H54 (cell line): ENCODE measurements around the gene MYL9.

Experiments
- DNase-seq: peaks from one replicate; pipeline ENCODE4 v3.0.0; 2011; ENCODE audit warnings: low spot score, mixed read lengths; ENCODE audit not compliant: insufficient read length
- FAIRE-seq: peaks from 3 replicates; lab custom pipeline; 2011; peaks lifted over from hg19 to GRCh38; lab: Jason Lieb, UNC
- POLR2A ChIP-seq: IDR thresholded peaks from 2 replicates; pipeline ENCODE4 v1.6.1; 2011; ENCODE audit warnings: low read depth, mild to moderate bottlenecking, low read length

The MYL9 gene

GRCh38 chr20:36572701-36573102, 31.4 kb downstream of the MYL9 start:
- FAIRE-seq (no peak), DNase-seq (no peak)
- no peak for TF ChIP-seq POLR2A

- FAIRE-seq (no peak), DNase-seq (peak; percentile 78)
- peak; percentile 34 for TF ChIP-seq POLR2A
Observed at GRCh38 chr20:36573103-36573797, 31.9 kb downstream of the MYL9 start, which contains the start of gene TGIF2. Gene TGIF2 (plus strand): TSS chr20:36573597. CDS start chr20:36578775, 5,178 bp downstream.

GRCh38 chr20:36573798-36574365, 32.6 kb downstream of the MYL9 start:
- TF ChIP-seq POLR2A: no peak
- FAIRE-seq (no peak), DNase-seq (no peak)

- DNase-seq: no peak
- TF ChIP-seq POLR2A: no peak
- no peak for FAIRE-seq
Observed at GRCh38 chr20:36574366-36575135, 33.2 kb downstream of the MYL9 start.

- FAIRE-seq (no peak), DNase-seq (no peak)
- no peak for TF ChIP-seq POLR2A
Observed at GRCh38 chr20:36576081-36576445, 34.7 kb downstream of the MYL9 start.

GRCh38 chr20:36578356-36579041, 37.2 kb downstream of the MYL9 start:
- no peak for TF ChIP-seq POLR2A
- no peak for DNase-seq
- no peak for FAIRE-seq

- TF ChIP-seq POLR2A: no peak
- DNase-seq: no peak
- FAIRE-seq: no peak
Observed at GRCh38 chr20:36579996-36580545, 38.8 kb downstream of the MYL9 start.

- FAIRE-seq (no peak), DNase-seq (no peak)
- TF ChIP-seq POLR2A: no peak
Observed at GRCh38 chr20:36582322-36582721, 41.0 kb downstream of the MYL9 start.

- no peak for TF ChIP-seq POLR2A
- DNase-seq: no peak
- no peak for FAIRE-seq
Observed at GRCh38 chr20:36582821-36583220, 41.5 kb downstream of the MYL9 start.

- TF ChIP-seq POLR2A: no peak
- FAIRE-seq (no peak), DNase-seq (no peak)
Observed at GRCh38 chr20:36584018-36584481, 42.7 kb downstream of the MYL9 start.

GRCh38 chr20:36585410-36586125, 44.2 kb downstream of the MYL9 start:
- no peak for TF ChIP-seq POLR2A
- peak; percentile 61 for DNase-seq
- FAIRE-seq: no peak

- TF ChIP-seq POLR2A: no peak
- no peak for DNase-seq
- FAIRE-seq: no peak
Observed at GRCh38 chr20:36587388-36588070, 46.2 kb downstream of the MYL9 start.
